ENCODE measurements around the gene WDR6. TPM values are rescaled to one million over a fixed set of nuclear protein-coding genes. Genes with fewer than 3 reads are reported as not detected.

WDR6 gene
- 59.6 and 77.9 TPM in 2 replicates for total RNA-seq
- polyA plus RNA-seq: 58.7 and 68.2 TPM in 2 replicates
- 64.4 and 80.1 TPM in 2 replicates for polyA plus RNA-seq (2012)
- polyA minus RNA-seq (ENCODE audit: low replicate concordance): 232 and 383 TPM in 2 replicates

DNA sequence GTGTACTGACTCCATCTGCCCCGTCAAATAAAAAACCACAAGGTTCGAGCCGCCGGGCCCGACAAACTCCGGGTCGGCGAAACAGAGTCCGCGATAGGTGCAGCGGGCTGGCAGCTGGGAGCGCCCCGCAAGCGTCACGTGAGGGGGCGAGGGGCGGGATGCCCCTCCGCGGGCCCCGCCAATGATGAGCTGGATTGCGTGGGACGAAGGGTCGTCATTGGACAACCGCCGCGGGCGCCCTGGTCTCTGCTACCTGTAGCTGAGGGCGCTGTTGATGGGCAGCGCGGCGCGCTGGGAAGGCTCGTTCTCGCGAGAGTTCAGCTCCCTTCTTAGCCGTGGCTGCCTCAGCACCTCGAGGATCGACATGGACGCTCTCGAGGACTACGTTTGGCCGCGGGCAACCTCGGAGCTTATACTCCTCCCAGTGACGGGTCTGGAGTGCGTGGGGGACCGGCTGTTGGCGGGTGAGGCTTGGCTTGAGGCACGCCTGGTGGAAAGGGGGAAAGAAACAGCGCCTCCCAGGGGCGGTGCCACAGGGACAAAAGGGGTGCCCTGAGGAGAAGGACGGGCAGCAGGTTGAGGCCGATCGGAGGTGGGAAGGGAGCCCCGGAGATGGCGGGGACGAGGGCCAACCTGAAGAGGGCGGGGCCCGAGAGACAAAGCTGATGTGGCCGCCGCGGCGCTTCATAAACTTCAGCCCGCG lies at the start of gene WDR6:
Gene WDR6 (plus strand): TSS at position 324 of the 703 bp plus-strand sequence. CDS start 41 bp downstream, at position 365.
- no peak for TF ChIP-seq EZH2 (IDR thresholded peaks at IDR 0.05; ENCODE audit: low read length, missing control alignments)
- TF ChIP-seq, protein P1, sequence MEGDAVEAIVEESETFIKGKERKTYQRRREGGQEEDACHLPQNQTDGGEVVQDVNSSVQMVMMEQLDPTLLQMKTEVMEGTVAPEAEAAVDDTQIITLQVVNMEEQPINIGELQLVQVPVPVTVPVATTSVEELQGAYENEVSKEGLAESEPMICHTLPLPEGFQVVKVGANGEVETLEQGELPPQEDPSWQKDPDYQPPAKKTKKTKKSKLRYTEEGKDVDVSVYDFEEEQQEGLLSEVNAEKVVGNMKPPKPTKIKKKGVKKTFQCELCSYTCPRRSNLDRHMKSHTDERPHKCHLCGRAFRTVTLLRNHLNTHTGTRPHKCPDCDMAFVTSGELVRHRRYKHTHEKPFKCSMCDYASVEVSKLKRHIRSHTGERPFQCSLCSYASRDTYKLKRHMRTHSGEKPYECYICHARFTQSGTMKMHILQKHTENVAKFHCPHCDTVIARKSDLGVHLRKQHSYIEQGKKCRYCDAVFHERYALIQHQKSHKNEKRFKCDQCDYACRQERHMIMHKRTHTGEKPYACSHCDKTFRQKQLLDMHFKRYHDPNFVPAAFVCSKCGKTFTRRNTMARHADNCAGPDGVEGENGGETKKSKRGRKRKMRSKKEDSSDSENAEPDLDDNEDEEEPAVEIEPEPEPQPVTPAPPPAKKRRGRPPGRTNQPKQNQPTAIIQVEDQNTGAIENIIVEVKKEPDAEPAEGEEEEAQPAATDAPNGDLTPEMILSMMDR (conservative IDR thresholded peaks at IDR 0.05 in 1 of 2, IDR thresholded peaks at IDR 0.05 in 1 of 2; ENCODE audit: low read depth in 1 of 2, low read length in 2 of 2): peak; percentile 12 to 32
- H3K79me2 ChIP-seq (ENCODE audit: control insufficient read depth, insufficient read depth, low read length): peaks cover 27% of the 10 kb centered on the region
- peak; percentile 97 for DNase-seq (ENCODE audit: low read depth in 2 of 2)

GRCh38 chr3:48960841-48961413 lies 46.3 kb upstream of the WDR6 start:
- no peak overlapping the region for H3K4me2 ChIP-seq (ENCODE audit: extremely low read depth, insufficient read depth, low read length)
- no peaks in the 10 kb centered on the region for H3K4me1 ChIP-seq (ENCODE audit: control insufficient read depth, extremely low read depth, insufficient read depth, low read length)
- no peak overlapping the region for H2AFZ ChIP-seq (ENCODE audit: low read length)
- no peaks in the 10 kb centered on the region for H3K9me3 ChIP-seq (ENCODE audit: control insufficient read depth, insufficient read depth, low read depth, low read length)
- H3K36me3 ChIP-seq (ENCODE audit: control insufficient read depth, insufficient read depth, low read length): peaks cover 2% of the 10 kb centered on the region
- no peaks in the 10 kb centered on the region for H4K20me1 ChIP-seq (ENCODE audit: control insufficient read depth, extremely low read depth, insufficient read depth, low read length)
- H3K9ac ChIP-seq (ENCODE audit: insufficient read depth, low read length): no peak overlapping the region
- no peak overlapping the region for H3K27ac ChIP-seq (ENCODE audit: insufficient read depth, low read length)
- H3K27me3 ChIP-seq (ENCODE audit: control insufficient read depth, insufficient read depth, low read length): no peaks in the 10 kb centered on the region
- H3K4me3 ChIP-seq (replicated peaks in 1 of 4; ENCODE audit: control extremely low read depth in 1 of 4, insufficient read depth in 1 of 4, low read depth in 3 of 4, low read length in 4 of 4): no peak overlapping the region
- DNase-seq (ENCODE audit: low read depth in 2 of 2): peak in 1 of 2 donors; percentile 12
- TF ChIP-seq, protein P1 (conservative IDR thresholded peaks at IDR 0.05 in 1 of 2, IDR thresholded peaks at IDR 0.05 in 1 of 2; ENCODE audit: low read depth in 1 of 2, low read length in 2 of 2): no peak
- TF ChIP-seq EZH2 (IDR thresholded peaks at IDR 0.05; ENCODE audit: low read length, missing control alignments): no peak
- no peaks in the 10 kb centered on the region for H3K79me2 ChIP-seq (ENCODE audit: control insufficient read depth, insufficient read depth, low read length)

More for the DNA sequence above, at the start of gene WDR6:
- peak within 1 kb of the TSS; percentile 71 for H3K9ac ChIP-seq (ENCODE audit: insufficient read depth, low read length)
- peaks cover 4% of the 10 kb centered on the region for H3K4me1 ChIP-seq (ENCODE audit: control insufficient read depth, extremely low read depth, insufficient read depth, low read length)
- peaks cover 10% of the 10 kb centered on the region for H3K36me3 ChIP-seq (ENCODE audit: control insufficient read depth, insufficient read depth, low read length)
- H2AFZ ChIP-seq (ENCODE audit: low read length): peak within 1 kb of the TSS; percentile 37
- no peaks in the 10 kb centered on the region for H3K27me3 ChIP-seq (ENCODE audit: control insufficient read depth, insufficient read depth, low read length)
- peak within 1 kb of the TSS; percentile 99 for H3K4me2 ChIP-seq (ENCODE audit: extremely low read depth, insufficient read depth, low read length)
- no peaks in the 10 kb centered on the region for H3K9me3 ChIP-seq (ENCODE audit: control insufficient read depth, insufficient read depth, low read depth, low read length)
- peak within 1 kb of the TSS; percentile 85 for H3K27ac ChIP-seq (ENCODE audit: insufficient read depth, low read length)
- H3K4me3 ChIP-seq (replicated peaks in 1 of 4; ENCODE audit: control extremely low read depth in 1 of 4, insufficient read depth in 1 of 4, low read depth in 3 of 4, low read length in 4 of 4): peak within 1 kb of the TSS; percentile 51 to 84 (median 72)
- no peaks in the 10 kb centered on the region for H4K20me1 ChIP-seq (ENCODE audit: control insufficient read depth, extremely low read depth, insufficient read depth, low read length)

DNA sequence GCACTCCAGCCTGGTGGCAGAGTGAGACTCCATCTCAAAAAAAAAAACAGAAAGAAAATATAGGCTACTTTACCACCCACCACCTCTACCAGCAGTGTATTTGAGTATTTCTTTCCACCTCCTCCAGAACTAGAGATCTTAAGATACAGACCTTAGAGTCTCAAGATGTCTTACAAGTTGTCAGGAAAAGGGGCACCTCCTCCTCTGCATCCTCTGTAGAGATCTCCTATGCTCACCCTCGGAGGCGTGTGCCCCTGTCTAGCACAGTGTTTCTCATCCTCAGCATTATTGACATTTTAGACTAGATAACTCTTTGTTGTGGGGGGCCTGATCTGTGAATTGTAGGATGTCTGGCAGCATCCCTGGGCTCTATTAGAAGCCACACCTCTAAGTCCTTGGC lies 44.9 kb upstream of the WDR6 start:
- no peak overlapping the region for H3K27ac ChIP-seq (ENCODE audit: insufficient read depth, low read length)
- no peaks in the 10 kb centered on the region for H3K9me3 ChIP-seq (ENCODE audit: control insufficient read depth, insufficient read depth, low read depth, low read length)
- H2AFZ ChIP-seq (ENCODE audit: low read length): no peak overlapping the region
- DNase-seq (ENCODE audit: low read depth in 2 of 2): no peak
- TF ChIP-seq EZH2 (IDR thresholded peaks at IDR 0.05; ENCODE audit: low read length, missing control alignments): no peak
- TF ChIP-seq, protein P1 (conservative IDR thresholded peaks at IDR 0.05 in 1 of 2, IDR thresholded peaks at IDR 0.05 in 1 of 2; ENCODE audit: low read depth in 1 of 2, low read length in 2 of 2): no peak
- H3K79me2 ChIP-seq (ENCODE audit: control insufficient read depth, insufficient read depth, low read length): no peaks in the 10 kb centered on the region
- H3K27me3 ChIP-seq (ENCODE audit: control insufficient read depth, insufficient read depth, low read length): no peaks in the 10 kb centered on the region
- H3K4me3 ChIP-seq (replicated peaks in 1 of 4; ENCODE audit: control extremely low read depth in 1 of 4, insufficient read depth in 1 of 4, low read depth in 3 of 4, low read length in 4 of 4): no peak overlapping the region
- H3K9ac ChIP-seq (ENCODE audit: insufficient read depth, low read length): no peak overlapping the region
- no peaks in the 10 kb centered on the region for H4K20me1 ChIP-seq (ENCODE audit: control insufficient read depth, extremely low read depth, insufficient read depth, low read length)
- no peaks in the 10 kb centered on the region for H3K4me1 ChIP-seq (ENCODE audit: control insufficient read depth, extremely low read depth, insufficient read depth, low read length)
- H3K36me3 ChIP-seq (ENCODE audit: control insufficient read depth, insufficient read depth, low read length): peaks cover 2% of the 10 kb centered on the region
- no peak overlapping the region for H3K4me2 ChIP-seq (ENCODE audit: extremely low read depth, insufficient read depth, low read length)

All from fibroblast of lung (primary cell).